Bronchial epithelial cell (primary cell): ENCODE results near the gene C20orf204. TPM values are rescaled to one million over a fixed set of nuclear protein-coding genes. Genes with fewer than 3 reads are reported as not detected.

ENCODE experiments used
- DNase-seq: peaks from one replicate; pipeline ENCODE4 v3.0.0-alpha.2; 2010; ENCODE audit warnings: low read depth
- FAIRE-seq: peaks from 2 replicates; lab custom pipeline; 2011; peaks lifted over from hg19 to GRCh38; lab: Jason Lieb, UNC
- H3K27me3 ChIP-seq: 2 replicates; pipeline ENCODE4 v1.5.1; 2011; ENCODE audit warnings: low read length; ENCODE audit not compliant: control insufficient read depth, insufficient read depth
- H3K36me3 ChIP-seq: 2 replicates; pipeline ENCODE4 v1.5.1; 2011; ENCODE audit warnings: low read length; ENCODE audit not compliant: control insufficient read depth, insufficient read depth
- H3K4me3 ChIP-seq: 2 replicates; pipeline ENCODE4 v1.5.1; 2011; ENCODE audit warnings: mild to moderate bottlenecking, low read depth, low read length, control low read depth
- CTCF ChIP-seq: IDR thresholded peaks from 2 replicates; pipeline ENCODE4 v1.5.1; 2011; ENCODE audit warnings: mild to moderate bottlenecking, moderate library complexity, low read length, control low read depth, inconsistent platforms; ENCODE audit not compliant: insufficient read depth, severe bottlenecking
- total RNA-seq: library from RNA; depleted of rRNA; stranded (reverse); fragments of >200 nt; gene quantifications from 2 replicates; pipeline ENCODE4 v1.2.1, GENCODE V29; 2014

Gene C20orf204
- total RNA-seq, 1 donor from 2014 or later: 0.53 TPM

- Histone ChIP-seq H3K27me3 (peaks cover 19% of the 10 kb centered on the region), H3K36me3 (no peaks in the 10 kb centered on the region), H3K4me3 (no peak overlapping the region)
- FAIRE-seq (no peak), DNase-seq (no peak)
- no peak for TF ChIP-seq CTCF
These were observed 12.5 kb downstream of the C20orf204 start for GRCh38 chr20:64048402-64049044.

- DNase-seq (no peak), FAIRE-seq (no peak)
- H3K4me3 ChIP-seq: no peak within 1 kb of the TSS
- TF ChIP-seq CTCF: no peak
- peaks cover 19% of the 10 kb centered on the region for H3K27me3 ChIP-seq
- no peaks in the 10 kb centered on the region for H3K36me3 ChIP-seq
These were observed 13.3 kb downstream of the C20orf204 start, which contains the start of gene SOX18 for GRCh38 chr20:64049060-64049877. TSS of gene SOX18 (minus strand) at chr20:64049639. CDS start at chr20:64049516, 123 bp downstream.

GRCh38 chr20:64049878-64050260 lies 13.9 kb downstream of the C20orf204 start:
- Histone ChIP-seq H3K36me3 (no peaks in the 10 kb centered on the region), H3K4me3 (no peak overlapping the region), H3K27me3 (peaks cover 19% of the 10 kb centered on the region)
- DNase-seq (no peak), FAIRE-seq (no peak)
- no peak for TF ChIP-seq CTCF

GRCh38 chr20:64050261-64051032 lies 14.5 kb downstream of the C20orf204 start:
- H3K36me3 ChIP-seq: no peaks in the 10 kb centered on the region
- no peak for DNase-seq
- no peak overlapping the region for H3K4me3 ChIP-seq
- TF ChIP-seq CTCF: no peak
- FAIRE-seq: no peak
- H3K27me3 ChIP-seq: peaks cover 19% of the 10 kb centered on the region

- Histone ChIP-seq H3K4me3 (no peak overlapping the region), H3K36me3 (no peaks in the 10 kb centered on the region), H3K27me3 (peaks cover 16% of the 10 kb centered on the region)
- DNase-seq: no peak
- FAIRE-seq: no peak
- no peak for TF ChIP-seq CTCF
These were observed 15.1 kb downstream of the C20orf204 start for GRCh38 chr20:64051033-64051452.
